ENCODE results near the gene NEK9. TPM values are rescaled to one million over a fixed set of nuclear protein-coding genes. Genes with fewer than 3 reads are reported as not detected.

The NEK9 gene
- total RNA-seq, 1 donor from 2014 or later = 133 TPM

- TF ChIP-seq, protein P1, sequence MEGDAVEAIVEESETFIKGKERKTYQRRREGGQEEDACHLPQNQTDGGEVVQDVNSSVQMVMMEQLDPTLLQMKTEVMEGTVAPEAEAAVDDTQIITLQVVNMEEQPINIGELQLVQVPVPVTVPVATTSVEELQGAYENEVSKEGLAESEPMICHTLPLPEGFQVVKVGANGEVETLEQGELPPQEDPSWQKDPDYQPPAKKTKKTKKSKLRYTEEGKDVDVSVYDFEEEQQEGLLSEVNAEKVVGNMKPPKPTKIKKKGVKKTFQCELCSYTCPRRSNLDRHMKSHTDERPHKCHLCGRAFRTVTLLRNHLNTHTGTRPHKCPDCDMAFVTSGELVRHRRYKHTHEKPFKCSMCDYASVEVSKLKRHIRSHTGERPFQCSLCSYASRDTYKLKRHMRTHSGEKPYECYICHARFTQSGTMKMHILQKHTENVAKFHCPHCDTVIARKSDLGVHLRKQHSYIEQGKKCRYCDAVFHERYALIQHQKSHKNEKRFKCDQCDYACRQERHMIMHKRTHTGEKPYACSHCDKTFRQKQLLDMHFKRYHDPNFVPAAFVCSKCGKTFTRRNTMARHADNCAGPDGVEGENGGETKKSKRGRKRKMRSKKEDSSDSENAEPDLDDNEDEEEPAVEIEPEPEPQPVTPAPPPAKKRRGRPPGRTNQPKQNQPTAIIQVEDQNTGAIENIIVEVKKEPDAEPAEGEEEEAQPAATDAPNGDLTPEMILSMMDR (IDR thresholded peaks at IDR 0.05; ENCODE audit: unreplicated experiment) = no peak
- DNase-seq (ENCODE audit: low spot score in 2 of 2, unreplicated experiment in 2 of 2) = no peak
- H3K4me1 Mint-ChIP-seq = peaks cover 28% of the 10 kb centered on the region
- H3K27ac Mint-ChIP-seq = no peak overlapping the region
- H3K36me3 Mint-ChIP-seq = peaks cover 20% of the 10 kb centered on the region
- no peaks in the 10 kb centered on the region for H3K9me3 Mint-ChIP-seq
- H3K27me3 Mint-ChIP-seq (ENCODE audit: low read depth) = no peaks in the 10 kb centered on the region
- no peak overlapping the region for H3K4me3 Mint-ChIP-seq
Measured at GRCh38 chr14:75143761-75144527, 17.1 kb upstream of the NEK9 start.

DNA sequence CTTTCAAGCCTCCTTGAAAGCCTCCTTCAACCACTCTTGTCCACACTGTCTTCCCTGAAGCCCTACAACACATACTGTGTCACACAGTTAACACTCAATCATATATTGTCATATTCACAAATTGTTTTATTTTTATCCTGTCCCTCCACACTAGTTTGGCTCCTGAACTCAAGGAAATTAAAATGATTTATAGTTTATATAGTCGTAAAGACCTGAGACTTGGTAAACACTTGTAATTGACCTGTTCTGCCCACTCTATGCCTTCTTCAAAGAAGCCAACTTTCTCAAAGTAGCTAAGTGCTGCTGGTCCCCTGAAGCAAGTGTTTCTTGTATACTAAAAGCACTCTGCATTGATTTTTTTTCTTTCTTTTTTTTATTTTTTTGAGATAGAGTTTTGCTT lies 15.6 kb upstream of the NEK9 start:
- no peaks in the 10 kb centered on the region for H3K27me3 Mint-ChIP-seq (ENCODE audit: low read depth)
- TF ChIP-seq, protein P1 (IDR thresholded peaks at IDR 0.05; ENCODE audit: unreplicated experiment) = no peak
- peaks cover 20% of the 10 kb centered on the region for H3K4me1 Mint-ChIP-seq
- peaks cover 22% of the 10 kb centered on the region for H3K36me3 Mint-ChIP-seq
- no peak for DNase-seq (ENCODE audit: low spot score in 2 of 2, unreplicated experiment in 2 of 2)
- no peaks in the 10 kb centered on the region for H3K9me3 Mint-ChIP-seq
- peak overlapping the region; percentile 13 for H3K27ac Mint-ChIP-seq
- H3K4me3 Mint-ChIP-seq = no peak overlapping the region

GRCh38 chr14:75141967-75142366 lies 15.1 kb upstream of the NEK9 start:
- no peak overlapping the region for H3K4me3 Mint-ChIP-seq

DNA sequence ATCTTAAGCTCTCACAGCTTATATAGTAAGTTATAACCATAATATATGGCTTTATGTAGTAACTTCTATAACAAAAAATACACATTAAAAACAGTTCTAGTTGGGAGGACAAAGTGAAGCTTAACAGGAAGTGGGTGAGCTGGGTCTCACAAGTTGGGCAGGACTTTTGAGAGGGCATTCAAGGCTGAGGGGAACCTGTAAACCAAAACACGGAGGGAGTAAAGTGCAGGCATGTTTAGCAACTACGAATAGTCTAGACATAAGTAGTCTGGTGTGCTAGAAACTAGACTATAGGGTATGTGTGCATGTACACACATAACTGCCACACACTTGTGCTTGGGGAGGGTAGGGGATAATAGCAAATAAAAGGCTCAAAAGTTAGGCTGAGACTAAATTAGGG lies 14.2 kb upstream of the NEK9 start:
- Mint-ChIP-seq H3K9me3 (no peaks in the 10 kb centered on the region), H3K36me3 (peaks cover 26% of the 10 kb centered on the region), H3K4me3 (no peak overlapping the region), H3K27ac (no peak overlapping the region), H3K4me1 (peaks cover 13% of the 10 kb centered on the region), H3K27me3 (ENCODE audit: low read depth) (no peaks in the 10 kb centered on the region)
- no peak for DNase-seq (ENCODE audit: low spot score in 2 of 2, unreplicated experiment in 2 of 2)
- TF ChIP-seq, protein P1 (IDR thresholded peaks at IDR 0.05; ENCODE audit: unreplicated experiment) = no peak

More at GRCh38 chr14:75141967-75142366, 15.1 kb upstream of the NEK9 start:
- H3K4me1 Mint-ChIP-seq = peaks cover 16% of the 10 kb centered on the region
- no peaks in the 10 kb centered on the region for H3K9me3 Mint-ChIP-seq
- no peak for DNase-seq (ENCODE audit: low spot score in 2 of 2, unreplicated experiment in 2 of 2)
- H3K27ac Mint-ChIP-seq = no peak overlapping the region
- H3K36me3 Mint-ChIP-seq = peaks cover 22% of the 10 kb centered on the region
- TF ChIP-seq, protein P1 (IDR thresholded peaks at IDR 0.05; ENCODE audit: unreplicated experiment) = no peak
- H3K27me3 Mint-ChIP-seq (ENCODE audit: low read depth) = no peaks in the 10 kb centered on the region

DNA sequence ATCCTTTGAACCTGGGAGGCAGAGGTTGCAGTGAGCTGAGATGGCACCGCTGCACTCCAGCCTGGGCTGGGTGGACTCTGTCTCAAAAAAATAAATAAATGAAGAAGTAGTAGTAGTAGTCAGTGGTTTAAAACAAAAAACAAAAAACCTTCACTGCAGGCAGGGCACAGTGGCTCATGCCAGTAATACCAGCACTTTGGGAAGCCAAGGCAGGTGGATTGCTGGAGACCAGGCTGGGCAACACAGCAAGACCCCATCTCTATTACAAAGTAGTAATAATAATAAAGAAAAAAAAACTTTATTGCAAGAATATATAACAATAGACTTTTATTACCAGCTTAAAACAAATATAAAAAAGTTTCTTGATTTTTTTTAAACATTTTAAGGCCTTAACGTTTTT lies 13.8 kb upstream of the NEK9 start:
- Mint-ChIP-seq H3K36me3 (peaks cover 27% of the 10 kb centered on the region), H3K4me1 (peaks cover 12% of the 10 kb centered on the region), H3K27me3 (ENCODE audit: low read depth) (no peaks in the 10 kb centered on the region), H3K4me3 (no peak overlapping the region), H3K27ac (no peak overlapping the region), H3K9me3 (no peaks in the 10 kb centered on the region)
- TF ChIP-seq, protein P1 (IDR thresholded peaks at IDR 0.05; ENCODE audit: unreplicated experiment) = no peak
- no peak for DNase-seq (ENCODE audit: low spot score in 2 of 2, unreplicated experiment in 2 of 2)

Measured in mesothelial cell of epicardium (in vitro differentiated cells).